Activated T-cell treated with anti-CD3 and anti-CD28 coated beads, Interleukin-2, amount 50 U/mL, for 72 hours (primary cell): ENCODE results near the gene PROSER3. TPM values are rescaled to one million over a fixed set of nuclear protein-coding genes. Genes with fewer than 3 reads are reported as not detected.

Experiments
- ATAC-seq, 2 donors: fragments of 150-1000 bp; cut with Tn5 transposase; replicated peaks in 1 of 2; 2 replicates each; pipeline ENCODE4 v1.10.0; 2021; ENCODE audit warnings: moderate library complexity in 2 of 2, mild to moderate bottlenecking in 1 of 2
- DNase-seq, 2 donors: peaks; one replicate each; pipeline ENCODE4 v3.0.0; 2021 to 2022; ENCODE audit warnings: mixed read lengths in 1 of 2
- H3K27ac Mint-ChIP-seq: one replicate; pipeline ENCODE4 v1.8.0; 2022; ENCODE audit warnings: mild to moderate bottlenecking, moderate library complexity, mixed read lengths
- H3K27me3 Mint-ChIP-seq: one replicate; pipeline ENCODE4 v1.8.0; 2022; ENCODE audit warnings: low read depth, mixed read lengths
- H3K36me3 Mint-ChIP-seq, 2 donors: one replicate each; pipeline ENCODE4 v1.8.0; 2022; ENCODE audit warnings: mixed read lengths in 2 of 2, mild to moderate bottlenecking in 1 of 2; ENCODE audit not compliant: insufficient read depth in 2 of 2
- H3K4me1 Mint-ChIP-seq: one replicate; pipeline ENCODE4 v1.8.0; 2022; ENCODE audit warnings: low read depth, mixed read lengths
- H3K4me3 Mint-ChIP-seq, 2 donors: one replicate each; pipeline ENCODE4 v1.8.0; 2022; ENCODE audit warnings: mild to moderate bottlenecking in 2 of 2, mixed read lengths in 2 of 2, moderate library complexity in 2 of 2
- H3K9me3 Mint-ChIP-seq, 2 donors: one replicate each; pipeline ENCODE4 v1.8.0; 2022; ENCODE audit warnings: mixed read lengths in 2 of 2
- total RNA-seq, 2 donors: library from RNA; stranded (reverse); gene quantifications; one replicate each; pipeline ENCODE4 v1.2.3, GENCODE V29; 2022

The PROSER3 gene
- total RNA-seq, 2 donors from 2014 or later: 38.9 to 47.8 TPM

DNA sequence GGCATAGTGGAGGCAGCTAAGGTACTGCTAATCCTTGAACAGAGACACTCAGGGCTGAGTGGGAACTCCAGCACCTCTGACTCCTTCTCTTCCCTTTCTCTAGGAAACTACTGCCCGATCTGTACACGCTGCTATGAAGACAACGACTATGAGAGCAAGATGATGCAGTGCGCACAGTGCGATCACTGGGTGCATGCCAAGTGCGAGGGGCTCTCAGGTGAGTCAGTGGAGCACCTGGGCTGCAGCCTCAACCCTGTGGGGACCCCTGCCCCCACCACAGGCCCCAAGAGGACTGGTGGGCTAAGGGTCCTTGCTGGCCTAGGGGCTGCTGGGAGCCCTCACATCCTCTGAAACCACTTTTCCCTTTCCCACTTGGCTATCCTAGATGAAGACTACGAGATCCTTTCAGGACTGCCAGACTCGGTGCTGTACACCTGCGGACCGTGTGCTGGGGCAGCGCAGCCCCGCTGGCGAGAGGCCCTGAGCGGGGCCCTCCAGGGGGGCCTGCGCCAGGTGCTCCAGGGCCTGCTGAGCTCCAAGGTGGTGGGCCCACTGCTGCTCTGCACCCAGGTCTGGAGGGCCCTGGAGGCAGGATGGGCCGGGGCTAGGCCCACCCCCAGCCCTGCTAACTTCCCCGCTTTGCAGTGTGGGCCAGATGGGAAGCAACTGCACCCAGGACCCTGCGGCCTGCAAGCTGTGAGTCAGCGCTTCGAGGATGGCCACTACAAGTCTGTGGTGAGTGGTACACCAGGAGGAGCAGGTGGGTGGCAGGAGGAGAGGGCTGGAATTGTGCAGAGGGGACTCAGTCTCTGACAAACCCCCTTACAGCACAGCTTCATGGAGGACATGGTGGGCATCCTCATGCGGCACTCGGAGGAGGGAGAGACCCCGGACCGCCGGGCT is 30.7 kb upstream of the PROSER3 start:
- H3K4me3 Mint-ChIP-seq: no peak overlapping the region
- H3K9me3 Mint-ChIP-seq: no peaks in the 10 kb centered on the region
- H3K4me1 Mint-ChIP-seq: peaks cover 5% of the 10 kb centered on the region
- H3K27me3 Mint-ChIP-seq: no peaks in the 10 kb centered on the region
- no peak for DNase-seq
- H3K36me3 Mint-ChIP-seq: peaks cover 18 to 26% of the 10 kb centered on the region in 2 donors
- ATAC-seq: no peak
- no peak overlapping the region for H3K27ac Mint-ChIP-seq

DNA sequence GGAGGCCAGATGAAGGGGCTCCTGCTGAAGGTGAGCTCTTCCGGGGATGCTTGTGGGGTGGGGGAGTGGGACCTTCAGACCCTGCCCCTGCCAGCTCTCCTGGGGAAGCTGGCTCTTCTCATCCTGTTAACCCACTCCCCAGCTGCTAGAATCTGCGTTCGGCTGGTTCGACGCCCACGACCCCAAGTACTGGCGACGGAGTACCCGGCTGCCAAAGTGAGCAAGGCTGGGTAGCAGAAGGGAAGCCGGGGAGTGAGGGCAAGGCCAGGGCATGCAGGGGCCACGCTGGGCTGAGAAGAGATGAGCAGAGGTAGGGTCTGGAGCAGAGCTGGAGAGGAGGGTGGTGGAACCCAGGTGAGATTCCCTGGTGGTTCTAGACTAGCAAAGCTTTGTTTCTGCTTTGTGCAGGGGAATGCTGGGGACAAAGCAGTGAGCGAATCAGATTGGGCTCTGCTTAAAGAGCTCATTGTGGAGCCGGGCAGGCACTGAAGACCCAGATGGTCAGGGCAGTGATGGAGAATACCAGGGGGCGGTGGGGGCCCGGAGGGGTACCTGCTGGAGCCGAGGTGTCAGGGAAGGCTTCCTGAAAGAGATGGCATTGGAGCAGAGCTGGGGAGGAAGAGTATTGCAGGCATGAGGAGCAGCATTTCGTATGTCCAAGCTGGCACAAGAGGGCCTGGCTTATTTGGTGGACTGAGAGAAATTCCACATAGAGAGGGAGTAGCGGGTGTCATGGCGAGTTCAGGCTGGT is 29.8 kb upstream of the PROSER3 start:
- Mint-ChIP-seq H3K4me1 (no peaks in the 10 kb centered on the region), H3K27me3 (no peaks in the 10 kb centered on the region), H3K9me3 (no peaks in the 10 kb centered on the region), H3K4me3 (no peak overlapping the region), H3K36me3 (peaks cover 18 to 21% of the 10 kb centered on the region in 2 donors), H3K27ac (no peak overlapping the region)
- DNase-seq (no peak), ATAC-seq (no peak)

DNA sequence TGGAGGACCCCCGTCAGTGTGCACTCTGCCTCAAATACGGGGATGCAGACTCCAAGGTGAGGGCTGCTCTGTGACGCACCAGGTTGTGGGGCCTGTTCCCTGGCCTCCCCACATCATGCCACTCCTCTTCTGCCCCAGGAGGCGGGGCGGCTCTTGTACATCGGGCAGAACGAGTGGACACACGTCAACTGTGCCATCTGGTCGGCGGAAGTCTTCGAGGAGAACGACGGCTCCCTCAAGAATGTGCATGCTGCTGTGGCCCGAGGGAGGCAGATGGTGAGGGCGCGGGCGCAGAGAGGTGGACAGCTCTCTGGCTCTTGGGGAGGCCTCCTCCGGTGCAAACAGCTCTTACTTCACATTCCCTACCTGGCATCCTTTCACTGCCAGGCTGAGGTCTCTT is 29.0 kb upstream of the PROSER3 start:
- Mint-ChIP-seq H3K9me3 (no peaks in the 10 kb centered on the region), H3K36me3 (peaks cover 13 to 16% of the 10 kb centered on the region in 2 donors), H3K4me3 (no peak overlapping the region), H3K4me1 (peaks cover 3% of the 10 kb centered on the region), H3K27ac (no peak overlapping the region), H3K27me3 (no peaks in the 10 kb centered on the region)
- no peak for ATAC-seq
- DNase-seq: no peak

DNA sequence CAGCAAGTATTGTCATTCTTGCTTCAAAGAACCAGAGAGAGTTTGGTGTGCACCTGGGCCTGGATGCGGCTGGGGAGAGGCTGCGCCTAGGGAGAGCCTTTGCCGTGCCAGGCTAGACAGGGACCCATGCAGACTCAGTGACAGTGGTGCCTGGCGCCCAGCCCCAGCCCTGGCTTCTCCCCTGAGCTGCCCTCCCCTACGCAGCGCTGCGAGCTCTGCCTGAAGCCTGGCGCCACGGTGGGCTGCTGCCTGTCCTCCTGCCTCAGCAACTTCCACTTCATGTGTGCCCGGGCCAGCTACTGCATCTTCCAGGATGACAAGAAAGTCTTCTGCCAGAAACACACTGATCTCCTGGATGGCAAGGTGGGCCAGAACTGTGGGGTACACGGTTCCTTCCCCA is 28.2 kb upstream of the PROSER3 start:
- H3K36me3 Mint-ChIP-seq: peaks cover 12 to 17% of the 10 kb centered on the region in 2 donors
- no peak overlapping the region for H3K4me3 Mint-ChIP-seq
- DNase-seq (no peak), ATAC-seq (no peak)
- H3K27me3 Mint-ChIP-seq: no peaks in the 10 kb centered on the region
- H3K27ac Mint-ChIP-seq: no peak overlapping the region
- H3K4me1 Mint-ChIP-seq: peaks cover 10% of the 10 kb centered on the region
- H3K9me3 Mint-ChIP-seq: no peaks in the 10 kb centered on the region

DNA sequence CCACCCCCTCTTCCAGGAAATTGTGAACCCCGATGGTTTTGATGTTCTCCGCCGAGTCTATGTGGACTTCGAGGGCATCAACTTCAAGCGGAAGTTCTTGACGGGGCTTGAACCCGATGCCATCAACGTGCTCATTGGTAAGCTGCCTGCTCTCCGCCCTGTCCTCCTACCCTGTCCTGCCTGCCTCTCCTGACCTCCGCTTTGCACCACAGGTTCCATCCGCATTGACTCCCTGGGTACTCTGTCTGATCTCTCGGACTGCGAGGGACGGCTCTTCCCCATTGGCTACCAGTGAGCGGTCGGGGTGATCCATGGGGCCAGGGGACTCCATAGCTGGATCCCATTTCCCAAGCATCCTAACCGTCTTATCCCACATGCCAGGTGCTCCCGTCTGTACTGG is 27.6 kb upstream of the PROSER3 start:
- no peaks in the 10 kb centered on the region for H3K27me3 Mint-ChIP-seq
- H3K36me3 Mint-ChIP-seq: peaks cover 12 to 19% of the 10 kb centered on the region in 2 donors
- H3K9me3 Mint-ChIP-seq: no peaks in the 10 kb centered on the region
- peaks cover 12% of the 10 kb centered on the region for H3K4me1 Mint-ChIP-seq
- H3K27ac Mint-ChIP-seq: peak overlapping the region; percentile 61
- no peak for ATAC-seq
- no peak overlapping the region for H3K4me3 Mint-ChIP-seq
- DNase-seq: no peak

DNA sequence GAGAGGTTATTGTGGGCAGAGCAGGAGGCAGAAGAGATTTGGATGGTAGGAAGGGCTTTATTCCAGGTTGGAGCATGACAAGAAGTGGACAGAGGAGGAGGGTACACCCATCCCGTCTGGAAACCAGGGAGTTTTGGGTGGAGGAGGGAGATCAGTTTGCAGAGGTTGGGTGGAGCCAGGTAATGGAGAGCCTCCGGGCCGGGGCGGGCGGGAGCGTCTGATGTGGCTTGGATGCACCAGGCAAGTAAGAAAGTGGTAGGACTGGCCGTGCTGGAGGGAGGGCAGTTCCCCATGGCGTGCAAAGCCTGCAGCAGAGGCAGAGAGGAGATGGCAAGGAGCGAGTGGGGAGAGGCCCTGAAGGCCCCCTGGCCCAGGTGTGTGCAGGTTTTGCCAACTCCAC is 26.6 kb upstream of the PROSER3 start:
- H3K36me3 Mint-ChIP-seq: peaks cover 15 to 19% of the 10 kb centered on the region in 2 donors
- H3K27ac Mint-ChIP-seq: no peak overlapping the region

DNA sequence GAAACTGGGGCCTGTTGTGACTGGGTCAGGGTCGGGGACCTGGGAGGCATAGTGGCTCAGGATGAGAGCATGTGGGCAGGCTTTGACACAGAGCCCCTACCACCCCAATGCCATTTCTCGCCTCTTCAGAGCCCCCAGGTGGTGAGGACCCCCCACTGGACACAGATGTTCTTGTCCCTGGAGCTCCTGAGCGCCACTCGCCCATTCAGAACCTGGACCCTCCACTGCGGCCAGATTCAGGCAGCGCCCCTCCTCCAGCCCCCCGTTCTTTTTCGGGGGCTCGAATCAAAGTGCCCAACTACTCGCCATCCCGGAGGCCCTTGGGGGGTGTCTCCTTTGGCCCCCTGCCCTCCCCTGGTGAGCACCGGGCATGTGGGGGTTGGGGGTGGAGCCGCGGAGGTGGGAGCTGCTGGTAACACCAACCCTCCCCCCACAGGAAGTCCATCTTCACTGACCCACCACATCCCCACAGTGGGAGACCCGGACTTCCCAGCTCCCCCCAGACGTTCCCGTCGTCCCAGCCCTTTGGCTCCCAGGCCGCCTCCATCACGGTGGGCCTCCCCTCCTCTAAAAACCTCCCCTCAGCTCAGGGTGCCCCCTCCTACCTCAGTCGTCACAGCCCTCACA is 26.1 kb upstream of the PROSER3 start:
- DNase-seq (no peak), ATAC-seq (peak in 1 of 2 donors; percentile 6)
- H3K27me3 Mint-ChIP-seq: no peaks in the 10 kb centered on the region
- H3K36me3 Mint-ChIP-seq: peaks cover 14 to 23% of the 10 kb centered on the region in 2 donors
- no peaks in the 10 kb centered on the region for H3K9me3 Mint-ChIP-seq
- no peak overlapping the region for H3K4me3 Mint-ChIP-seq
- peaks cover 18% of the 10 kb centered on the region for H3K4me1 Mint-ChIP-seq
- H3K27ac Mint-ChIP-seq: no peak overlapping the region

More for the DNA sequence above, 26.6 kb upstream of the PROSER3 start:
- Mint-ChIP-seq H3K27me3 (no peaks in the 10 kb centered on the region), H3K9me3 (no peaks in the 10 kb centered on the region), H3K4me1 (peaks cover 13% of the 10 kb centered on the region), H3K4me3 (no peak overlapping the region)
- DNase-seq: no peak
- ATAC-seq: peak in 1 of 2 donors; percentile 1

DNA sequence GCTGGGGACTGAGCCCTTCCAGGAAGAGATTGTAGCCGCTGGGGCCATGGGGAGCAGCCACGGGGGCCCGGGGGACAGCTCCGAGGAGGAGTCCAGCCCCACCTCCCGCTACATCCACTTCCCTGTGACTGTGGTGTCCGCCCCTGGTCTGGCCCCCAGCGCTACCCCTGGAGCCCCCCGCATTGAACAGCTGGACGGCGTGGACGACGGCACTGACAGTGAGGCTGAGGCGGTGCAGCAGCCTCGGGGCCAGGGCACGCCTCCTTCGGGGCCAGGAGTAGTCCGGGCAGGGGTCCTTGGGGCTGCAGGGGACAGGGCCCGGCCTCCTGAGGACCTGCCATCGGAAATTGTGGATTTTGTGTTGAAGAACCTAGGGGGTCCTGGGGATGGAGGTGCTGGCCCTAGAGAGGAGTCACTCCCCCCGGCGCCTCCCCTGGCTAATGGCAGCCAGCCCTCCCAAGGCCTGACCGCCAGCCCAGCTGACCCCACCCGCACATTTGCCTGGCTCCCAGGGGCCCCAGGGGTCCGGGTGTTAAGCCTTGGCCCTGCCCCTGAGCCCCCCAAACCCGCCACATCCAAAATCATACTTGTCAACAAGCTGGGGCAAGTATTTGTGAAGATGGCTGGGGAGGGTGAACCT is 25.3 kb upstream of the PROSER3 start:
- no peak for DNase-seq
- H3K27ac Mint-ChIP-seq: no peak overlapping the region
- no peaks in the 10 kb centered on the region for H3K27me3 Mint-ChIP-seq
- ATAC-seq: no peak
- H3K4me1 Mint-ChIP-seq: peaks cover 26% of the 10 kb centered on the region
- no peaks in the 10 kb centered on the region for H3K9me3 Mint-ChIP-seq
- H3K4me3 Mint-ChIP-seq: no peak overlapping the region
- peaks cover 13 to 24% of the 10 kb centered on the region in 2 donors for H3K36me3 Mint-ChIP-seq

DNA sequence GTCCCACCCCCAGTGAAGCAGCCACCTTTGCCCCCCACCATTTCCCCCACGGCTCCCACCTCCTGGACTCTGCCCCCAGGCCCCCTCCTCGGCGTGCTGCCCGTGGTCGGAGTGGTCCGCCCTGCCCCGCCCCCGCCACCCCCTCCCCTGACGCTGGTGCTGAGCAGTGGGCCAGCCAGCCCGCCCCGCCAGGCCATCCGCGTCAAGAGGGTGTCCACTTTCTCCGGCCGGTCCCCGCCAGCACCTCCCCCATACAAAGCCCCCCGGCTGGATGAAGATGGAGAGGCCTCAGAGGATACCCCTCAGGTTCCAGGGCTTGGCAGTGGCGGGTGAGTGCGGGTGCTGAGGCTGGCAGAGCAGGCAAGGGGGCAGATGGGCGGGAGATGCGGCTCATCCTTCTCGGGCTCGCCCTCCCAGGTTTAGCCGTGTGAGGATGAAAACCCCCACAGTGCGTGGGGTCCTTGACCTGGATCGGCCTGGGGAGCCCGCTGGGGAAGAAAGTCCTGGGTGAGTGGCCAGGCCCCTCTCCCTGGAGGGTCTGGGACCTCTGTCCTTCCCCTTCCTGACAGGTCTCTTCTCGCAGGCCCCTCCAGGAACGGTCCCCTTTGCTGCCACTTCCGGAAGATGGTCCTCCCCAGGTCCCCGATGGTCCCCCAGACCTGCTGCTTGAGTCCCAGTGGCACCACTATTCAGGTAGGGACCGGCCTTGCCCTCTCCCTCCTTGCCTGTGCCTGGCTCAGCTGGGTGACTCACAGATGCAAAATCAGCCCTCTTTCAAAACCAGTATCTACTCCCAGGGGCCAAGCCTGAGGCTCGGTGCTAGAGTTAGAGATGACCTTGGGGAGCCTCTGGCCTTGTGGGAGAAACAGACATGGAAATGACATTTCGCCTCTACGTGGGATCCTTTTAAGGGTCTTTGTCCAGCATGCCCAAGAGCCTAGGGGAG is 24.5 kb upstream of the PROSER3 start:
- Mint-ChIP-seq H3K27me3 (no peaks in the 10 kb centered on the region), H3K4me3 (no peak overlapping the region), H3K36me3 (peaks cover 10 to 18% of the 10 kb centered on the region in 2 donors), H3K9me3 (no peaks in the 10 kb centered on the region), H3K4me1 (peaks cover 27% of the 10 kb centered on the region), H3K27ac (peak overlapping the region; percentile 10)
- ATAC-seq (no peak), DNase-seq (no peak)

DNA sequence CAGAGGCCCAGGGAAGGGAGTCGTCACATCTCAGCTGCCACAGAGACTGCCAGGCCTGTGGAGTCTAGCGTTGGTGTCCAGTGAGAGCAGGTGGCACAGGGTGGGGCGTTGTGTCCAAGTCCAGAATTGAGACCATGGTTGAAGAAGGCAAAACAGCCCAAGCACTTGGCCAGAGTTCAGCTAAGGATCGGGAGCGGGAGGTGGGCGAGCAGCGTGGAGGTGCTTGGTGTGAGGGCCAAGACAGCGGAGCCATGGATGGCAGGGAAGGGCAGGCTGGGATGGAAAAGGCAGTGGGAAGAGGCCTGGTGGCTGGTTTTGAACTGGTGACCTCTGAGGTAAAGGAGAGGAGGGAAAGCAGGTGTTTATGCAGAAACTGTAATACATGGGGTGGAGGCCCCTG is 23.7 kb upstream of the PROSER3 start:
- H3K4me3 Mint-ChIP-seq: no peak overlapping the region
- no peaks in the 10 kb centered on the region for H3K9me3 Mint-ChIP-seq
- peak overlapping the region; percentile 70 for H3K27ac Mint-ChIP-seq
- peaks cover 27% of the 10 kb centered on the region for H3K4me1 Mint-ChIP-seq
- no peak for DNase-seq
- peaks cover 10 to 20% of the 10 kb centered on the region in 2 donors for H3K36me3 Mint-ChIP-seq
- H3K27me3 Mint-ChIP-seq: no peaks in the 10 kb centered on the region
- no peak for ATAC-seq

DNA sequence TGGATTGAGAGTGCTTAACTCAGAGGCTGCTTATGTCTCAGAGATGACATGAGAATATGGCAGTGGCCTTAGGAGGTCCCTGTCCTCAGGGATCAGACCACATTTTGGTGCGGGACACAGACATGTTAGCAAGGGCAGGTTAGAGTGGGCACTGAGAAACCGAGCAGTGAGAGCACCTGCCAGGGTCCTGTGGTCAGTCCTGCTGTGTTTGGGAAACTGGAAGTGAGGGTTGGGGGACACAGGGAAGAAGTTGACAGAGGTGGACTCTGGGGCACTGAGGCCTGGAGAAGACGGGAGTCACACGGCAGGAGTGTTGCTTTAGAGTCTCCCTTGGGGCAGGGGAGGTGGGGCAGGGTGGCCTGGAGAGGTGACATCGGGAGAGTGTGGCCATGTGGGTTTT is 23.1 kb upstream of the PROSER3 start:
- Mint-ChIP-seq H3K27ac (peak overlapping the region; percentile 70), H3K36me3 (peaks cover 10 to 20% of the 10 kb centered on the region in 2 donors), H3K9me3 (no peaks in the 10 kb centered on the region), H3K4me1 (peaks cover 27% of the 10 kb centered on the region), H3K4me3 (no peak overlapping the region), H3K27me3 (no peaks in the 10 kb centered on the region)
- no peak for ATAC-seq
- DNase-seq: no peak
